Muscle layer of duodenum (tissue), 2 donors: ENCODE measurements around the gene OSTF1.

Experiments used
- H3K27ac ChIP-seq: one replicate; pipeline ENCODE4 v1.7.0; 2013; ENCODE audit warnings: mild to moderate bottlenecking, low read length
- H3K27me3 ChIP-seq: one replicate; pipeline ENCODE4 v1.7.0; 2013; ENCODE audit warnings: low read depth, mild to moderate bottlenecking, control low read depth, low read length
- H3K36me3 ChIP-seq, 2 donors: one replicate each; pipeline ENCODE4 v1.7.0; 2013; ENCODE audit warnings: low read length in 2 of 2, control low read depth in 1 of 2, mild to moderate bottlenecking in 1 of 2; ENCODE audit not compliant: insufficient read depth in 2 of 2, control insufficient read depth in 1 of 2
- H3K4me1 ChIP-seq, 2 donors: one replicate each; pipeline ENCODE4 v1.7.0; 2013; ENCODE audit warnings: low read length in 2 of 2, mild to moderate bottlenecking in 2 of 2, control low read depth in 1 of 2, moderate library complexity in 1 of 2; ENCODE audit not compliant: insufficient read depth in 2 of 2, control insufficient read depth in 1 of 2
- H3K4me3 ChIP-seq, 2 donors: one replicate each; pipeline ENCODE4 v1.7.0; 2013; ENCODE audit warnings: low read length in 2 of 2, low read depth in 1 of 2, mild to moderate bottlenecking in 1 of 2
- H3K9me3 ChIP-seq, 2 donors: one replicate each; pipeline ENCODE4 v1.7.0; 2013; ENCODE audit warnings: low read length in 2 of 2, control low read depth in 1 of 2, mild to moderate bottlenecking in 1 of 2; ENCODE audit not compliant: control insufficient read depth in 1 of 2
- donor health status: healthy.

The OSTF1 gene

DNA sequence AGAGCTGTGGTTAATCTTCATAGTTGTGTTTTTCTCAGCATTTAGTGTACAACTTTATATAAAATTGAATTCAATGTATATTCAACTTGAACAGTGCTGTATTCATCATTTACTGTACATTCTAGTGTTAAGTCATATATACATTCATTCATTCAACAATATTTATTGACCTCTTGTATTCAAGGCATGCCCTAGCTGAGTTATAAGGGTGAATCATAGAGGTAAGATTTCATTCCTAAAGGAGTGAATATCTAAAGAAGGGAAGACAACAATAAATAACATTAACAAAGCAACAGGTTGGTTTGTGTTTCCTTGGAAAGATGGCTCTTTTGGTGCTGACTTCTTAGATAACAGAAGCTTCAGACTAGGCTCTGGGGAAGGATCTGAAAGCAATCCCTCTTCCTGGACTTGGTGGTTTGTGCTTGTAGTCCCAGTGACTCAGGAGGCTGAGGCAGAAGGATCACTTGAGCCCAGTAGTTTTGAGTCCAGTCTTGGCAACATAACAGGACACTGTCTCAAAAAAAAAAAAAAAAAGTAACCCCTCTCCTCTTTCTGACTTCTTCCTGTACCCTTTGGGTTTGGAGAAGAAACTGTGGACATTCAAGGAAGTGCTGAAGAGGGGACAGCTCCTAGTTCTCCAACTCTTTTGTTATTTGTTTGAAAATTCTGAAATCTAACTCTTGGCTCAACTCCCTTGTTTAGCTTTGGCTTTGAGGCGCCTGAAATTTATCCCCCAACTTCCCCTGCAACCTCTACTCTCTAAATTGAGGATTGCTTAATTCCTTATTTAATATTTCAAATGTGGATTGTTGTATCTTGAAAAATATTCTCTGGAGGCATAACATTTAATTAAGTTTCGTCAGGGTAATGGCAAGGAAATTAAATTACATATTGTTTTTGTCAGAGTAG lies 80.2 kb downstream of the OSTF1 start:
- Histone ChIP-seq H3K36me3 (peaks cover 0 to 22% of the 10 kb centered on the region in 2 donors), H3K4me1 (no peaks in the 10 kb centered on the region), H3K27me3 (no peaks in the 10 kb centered on the region), H3K4me3 (no peak overlapping the region), H3K9me3 (no peaks in the 10 kb centered on the region), H3K27ac (no peak overlapping the region)

DNA sequence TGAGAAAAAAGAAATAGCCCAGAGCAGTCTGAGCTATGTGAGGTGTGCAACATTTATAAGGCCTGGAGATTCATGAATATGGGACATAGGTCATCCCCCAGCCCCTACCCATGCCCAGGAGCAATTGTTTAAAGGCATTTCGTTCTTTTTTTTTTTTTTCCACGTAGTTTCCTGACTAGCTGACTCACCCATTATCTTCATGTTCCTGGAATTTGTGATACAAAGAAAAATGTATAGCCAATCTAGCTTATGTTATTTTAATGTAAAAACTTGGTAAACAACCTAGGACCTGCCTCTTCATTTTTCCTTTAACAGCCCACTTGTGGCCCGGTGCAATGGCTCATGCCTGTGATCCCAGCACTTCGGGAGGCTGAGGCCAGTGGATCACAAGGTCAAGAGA lies 81.3 kb downstream of the OSTF1 start:
- no peaks in the 10 kb centered on the region for H3K27me3 ChIP-seq
- no peaks in the 10 kb centered on the region for H3K9me3 ChIP-seq
- H3K4me3 ChIP-seq = no peak overlapping the region
- H3K4me1 ChIP-seq = no peaks in the 10 kb centered on the region
- H3K27ac ChIP-seq = no peak overlapping the region
- H3K36me3 ChIP-seq = peaks cover 0 to 22% of the 10 kb centered on the region in 2 donors

DNA sequence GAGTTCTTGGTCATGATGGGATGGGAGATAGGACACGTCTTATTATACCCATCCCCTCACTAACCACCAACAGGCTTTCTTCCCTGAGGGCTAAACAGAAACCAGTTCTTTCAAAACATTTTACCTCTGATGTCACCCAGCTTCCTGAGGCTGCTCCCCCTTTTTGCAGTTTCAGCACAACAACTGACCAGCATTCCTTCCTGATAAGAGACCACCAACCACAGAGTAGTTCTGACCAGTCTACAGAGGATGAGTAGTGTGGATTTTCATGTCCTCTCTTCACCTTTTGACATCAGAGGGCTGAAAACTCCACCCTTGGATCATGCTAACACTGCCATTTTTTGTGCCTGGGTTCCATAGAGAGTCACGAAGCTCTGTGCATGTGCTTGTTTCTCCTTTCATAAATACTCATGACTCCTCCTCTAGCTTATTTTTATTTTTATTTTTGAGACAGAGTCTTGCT lies 82.6 kb downstream of the OSTF1 start:
- Histone ChIP-seq H3K36me3 (peaks cover 0 to 22% of the 10 kb centered on the region in 2 donors), H3K27me3 (no peaks in the 10 kb centered on the region), H3K27ac (no peak overlapping the region), H3K4me3 (no peak overlapping the region), H3K4me1 (no peaks in the 10 kb centered on the region), H3K9me3 (no peaks in the 10 kb centered on the region)

DNA sequence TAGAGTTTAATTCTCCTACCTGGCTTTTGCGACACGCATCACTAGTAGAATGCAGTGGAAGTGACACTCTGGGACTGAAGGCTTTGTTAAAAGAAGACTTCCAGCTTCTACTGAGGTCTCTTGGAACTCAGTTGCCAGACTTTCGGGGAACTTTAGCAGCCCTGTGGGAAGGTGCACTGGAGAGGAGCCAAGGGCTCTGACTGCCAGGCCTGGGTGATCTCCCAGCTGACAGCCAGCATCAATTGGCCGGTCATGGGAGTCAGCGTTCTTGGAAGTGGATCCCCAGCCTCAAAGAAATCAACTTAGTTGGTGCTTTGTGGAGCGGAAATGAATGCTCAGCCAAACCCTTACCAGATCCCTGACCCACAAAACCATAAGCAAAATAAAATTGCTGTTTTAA lies 87.1 kb downstream of the OSTF1 start:
- Histone ChIP-seq H3K36me3 (peaks cover 0 to 10% of the 10 kb centered on the region in 2 donors), H3K9me3 (peaks cover 0 to 4% of the 10 kb centered on the region in 2 donors), H3K27me3 (no peaks in the 10 kb centered on the region), H3K27ac (no peak overlapping the region), H3K4me3 (no peak overlapping the region), H3K4me1 (no peaks in the 10 kb centered on the region)

DNA sequence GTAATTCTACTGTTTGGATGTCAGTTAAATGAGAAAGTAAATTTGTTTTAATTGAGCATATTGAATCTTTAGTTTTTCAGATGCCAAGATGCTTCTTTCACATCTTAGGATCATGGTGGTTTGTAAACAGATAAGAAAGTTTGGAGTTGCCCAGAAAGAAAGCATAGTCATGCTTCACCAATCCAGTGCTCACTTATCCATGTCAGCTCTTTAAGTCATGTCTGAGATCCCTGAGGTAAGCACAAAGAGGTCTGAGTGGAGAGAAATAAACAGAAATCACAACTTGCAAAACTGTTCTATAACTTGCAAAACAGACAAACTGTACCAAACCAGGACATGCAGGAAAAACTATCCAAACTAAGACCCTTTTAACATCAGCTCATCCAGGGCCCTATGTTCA lies 87.7 kb downstream of the OSTF1 start:
- Histone ChIP-seq H3K4me3 (no peak overlapping the region), H3K27ac (no peak overlapping the region), H3K36me3 (peaks cover 0 to 6% of the 10 kb centered on the region in 2 donors), H3K27me3 (no peaks in the 10 kb centered on the region), H3K4me1 (no peaks in the 10 kb centered on the region), H3K9me3 (peaks cover 0 to 4% of the 10 kb centered on the region in 2 donors)

GRCh38 chr9:75181750-75182149 lies 93.4 kb downstream of the OSTF1 start:
- Histone ChIP-seq H3K4me1 (no peaks in the 10 kb centered on the region), H3K36me3 (no peaks in the 10 kb centered on the region), H3K9me3 (peaks cover 0 to 4% of the 10 kb centered on the region in 2 donors), H3K4me3 (no peak overlapping the region), H3K27me3 (no peaks in the 10 kb centered on the region), H3K27ac (no peak overlapping the region)

GRCh38 chr9:75183306-75183705 lies 95.0 kb downstream of the OSTF1 start:
- no peak overlapping the region for H3K27ac ChIP-seq
- H3K9me3 ChIP-seq = peaks cover 0 to 4% of the 10 kb centered on the region in 2 donors
- no peaks in the 10 kb centered on the region for H3K27me3 ChIP-seq
- no peaks in the 10 kb centered on the region for H3K36me3 ChIP-seq
- no peaks in the 10 kb centered on the region for H3K4me1 ChIP-seq
- no peak overlapping the region for H3K4me3 ChIP-seq

DNA sequence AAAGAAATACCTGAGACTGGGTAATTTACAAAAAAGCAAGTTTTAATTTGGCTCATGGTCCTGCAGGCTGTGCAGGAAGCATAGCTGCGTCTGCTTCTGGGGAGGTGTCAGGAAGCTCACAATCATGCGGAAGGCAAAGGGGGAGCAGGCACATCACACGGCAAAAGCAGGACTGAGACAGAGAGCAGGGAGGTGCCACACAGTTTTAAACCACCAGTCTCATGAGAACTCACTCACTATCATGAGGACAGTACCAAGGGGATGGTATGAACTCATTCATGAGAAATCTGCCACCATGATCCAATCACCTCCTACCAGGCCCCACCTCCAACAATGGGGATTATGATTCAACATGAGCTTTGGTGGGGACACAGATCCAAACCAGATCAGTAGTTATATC lies 96.2 kb downstream of the OSTF1 start:
- no peaks in the 10 kb centered on the region for H3K9me3 ChIP-seq
- H3K4me3 ChIP-seq = no peak overlapping the region
- no peaks in the 10 kb centered on the region for H3K4me1 ChIP-seq
- H3K27ac ChIP-seq = no peak overlapping the region
- no peaks in the 10 kb centered on the region for H3K36me3 ChIP-seq
- H3K27me3 ChIP-seq = no peaks in the 10 kb centered on the region

DNA sequence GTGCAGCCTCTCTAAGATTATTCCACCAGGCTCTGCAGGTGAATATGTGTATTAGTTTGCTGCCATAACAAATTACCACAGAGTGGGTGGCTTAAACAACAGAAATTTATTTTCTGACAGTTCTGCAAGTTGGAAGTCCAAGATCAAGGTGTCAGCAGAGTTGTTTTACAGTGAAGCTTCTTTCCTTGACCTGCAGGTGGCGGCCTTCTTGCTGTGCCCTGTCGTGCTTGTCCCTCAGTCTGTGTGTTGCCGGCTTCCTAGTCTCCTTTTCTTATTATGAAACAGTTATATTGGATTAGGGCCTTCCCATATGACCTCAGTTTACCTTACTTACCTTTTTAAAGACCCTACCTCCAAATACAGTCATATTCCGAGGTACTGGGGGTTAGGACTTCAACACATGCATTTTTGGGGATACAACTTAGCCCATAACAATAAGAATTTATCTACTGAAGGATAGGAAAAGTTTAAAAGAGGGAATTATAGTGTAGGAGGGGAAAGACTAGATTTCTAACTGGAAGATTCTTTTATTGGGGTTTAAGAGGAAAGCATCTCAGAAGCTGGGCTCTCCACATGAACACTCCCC lies 97.4 kb downstream of the OSTF1 start:
- H3K27me3 ChIP-seq = no peaks in the 10 kb centered on the region
- H3K27ac ChIP-seq = no peak overlapping the region
- H3K9me3 ChIP-seq = no peaks in the 10 kb centered on the region
- H3K36me3 ChIP-seq = no peaks in the 10 kb centered on the region
- no peaks in the 10 kb centered on the region for H3K4me1 ChIP-seq
- no peak overlapping the region for H3K4me3 ChIP-seq

- Histone ChIP-seq H3K27ac (no peak overlapping the region), H3K9me3 (no peaks in the 10 kb centered on the region), H3K4me1 (no peaks in the 10 kb centered on the region), H3K4me3 (no peak overlapping the region), H3K36me3 (no peaks in the 10 kb centered on the region), H3K27me3 (no peaks in the 10 kb centered on the region)
These were observed 98.6 kb downstream of the OSTF1 start for GRCh38 chr9:75186767-75187380.

GRCh38 chr9:75188756-75189155 lies 100.4 kb downstream of the OSTF1 start:
- H3K4me3 ChIP-seq = no peak overlapping the region
- H3K27me3 ChIP-seq = no peaks in the 10 kb centered on the region
- H3K36me3 ChIP-seq = no peaks in the 10 kb centered on the region
- no peaks in the 10 kb centered on the region for H3K9me3 ChIP-seq
- no peak overlapping the region for H3K27ac ChIP-seq
- no peaks in the 10 kb centered on the region for H3K4me1 ChIP-seq
